Hepatocyte (in vitro differentiated cells): ENCODE results near the gene CRNKL1. TPM values are rescaled to one million over a fixed set of nuclear protein-coding genes. Genes with fewer than 3 reads are reported as not detected.

Experiments
- DNase-seq: peaks from one replicate; pipeline ENCODE4 v3.0.0-alpha.2; 2016; ENCODE audit warnings: low spot score
- H2AFZ ChIP-seq: fragments of 200-600 bp; sonication (generic); 2 replicates; pipeline ENCODE4 v1.6.0; 2016; ENCODE audit warnings: antibody characterized with exemption, mild to moderate bottlenecking
- H3K27ac ChIP-seq: fragments of 200-600 bp; sonication (generic); 2 replicates; pipeline ENCODE4 v1.5.1; 2016; ENCODE audit warnings: mild to moderate bottlenecking
- H3K27me3 ChIP-seq: fragments of 200-600 bp; sonication (generic); 2 replicates; pipeline ENCODE4 v1.6.1; 2016
- H3K36me3 ChIP-seq: fragments of 200-600 bp; sonication (generic); replicated peaks from 2 replicates; pipeline ENCODE4 v1.5.1; 2016; ENCODE audit warnings: low read depth; ENCODE audit not compliant: insufficient read depth
- H3K4me1 ChIP-seq: fragments of 200-600 bp; sonication (generic); 2 replicates; pipeline ENCODE4 v1.5.1; 2016; ENCODE audit warnings: mild to moderate bottlenecking, moderate library complexity; ENCODE audit not compliant: insufficient read depth
- H3K4me2 ChIP-seq: fragments of 200-600 bp; sonication (generic); 2 replicates; pipeline ENCODE4 v1.6.0; 2016
- H3K4me3 ChIP-seq: fragments of 200-600 bp; sonication (generic); 2 replicates; pipeline ENCODE4 v1.5.1; 2016; ENCODE audit warnings: mild to moderate bottlenecking
- H3K79me2 ChIP-seq: fragments of 200-600 bp; sonication (generic); 2 replicates; pipeline ENCODE4 v1.6.0; 2017; ENCODE audit warnings: mild to moderate bottlenecking
- H3K9me2 ChIP-seq: fragments of 200-600 bp; sonication (generic); replicated peaks from 2 replicates; pipeline ENCODE4 v1.6.0; 2017; ENCODE audit warnings: mild to moderate bottlenecking; ENCODE audit not compliant: insufficient read depth
- H3K9me3 ChIP-seq: fragments of 200-600 bp; sonication (generic); 2 replicates; pipeline ENCODE4 v1.5.1; 2016; ENCODE audit warnings: low read depth, mild to moderate bottlenecking
- H4K20me1 ChIP-seq: fragments of 200-600 bp; sonication (generic); 2 replicates; pipeline ENCODE4 v1.6.0; 2016; ENCODE audit warnings: mild to moderate bottlenecking; ENCODE audit not compliant: insufficient read depth, poor library complexity, severe bottlenecking
- EZH2 ChIP-seq: fragments of 200-600 bp; sonication (generic); IDR thresholded peaks from 2 replicates; pipeline ENCODE4 v1.6.1; 2016; ENCODE audit warnings: antibody characterized with exemption, mild to moderate bottlenecking, borderline replicate concordance
- EZH2phosphoT487 ChIP-seq: fragments of 200-600 bp; sonication (generic); IDR thresholded peaks from one replicate; pipeline ENCODE4 v1.6.1; 2018; ENCODE audit warnings: antibody characterized with exemption, mild to moderate bottlenecking, low read depth, moderate library complexity; ENCODE audit not compliant: unreplicated experiment, severe bottlenecking
- WGBS: methylation state at CpG from one replicate; pipeline ENCODE4 v1.1.6; 2016; ENCODE audit warnings: low lambda C conversion rate; ENCODE audit errors: missing lambda C conversion rate; 5-methylcytosine and 5-hydroxymethylcytosine counted together
- polyA plus RNA-seq: library from polyadenylated mRNA; unstranded; fragments of >200 nt; fragmentation: Nextera tagmentation; extraction: Ambion mirVana; gene quantifications from 2 replicates; pipeline ENCODE4 v1.2.1, GENCODE V29; 2016
- total RNA-seq: library from RNA; depleted of rRNA; stranded (reverse); fragments of >200 nt; gene quantifications from 2 replicates; pipeline ENCODE4 v1.2.3, GENCODE V29; 2014
- TF ChIP-seq, protein P1 (sequence below): fragments of 200-600 bp; sonication (generic); IDR thresholded peaks from 2 replicates; pipeline ENCODE4 v1.5.1; 2016; ENCODE audit warnings: antibody characterized with exemption, mild to moderate bottlenecking; ENCODE audit not compliant: poor library complexity

Gene CRNKL1
- total RNA-seq (25.4 and 27.8 TPM in 2 replicates), polyA plus RNA-seq (12.9 and 14.6 TPM in 2 replicates)

DNA sequence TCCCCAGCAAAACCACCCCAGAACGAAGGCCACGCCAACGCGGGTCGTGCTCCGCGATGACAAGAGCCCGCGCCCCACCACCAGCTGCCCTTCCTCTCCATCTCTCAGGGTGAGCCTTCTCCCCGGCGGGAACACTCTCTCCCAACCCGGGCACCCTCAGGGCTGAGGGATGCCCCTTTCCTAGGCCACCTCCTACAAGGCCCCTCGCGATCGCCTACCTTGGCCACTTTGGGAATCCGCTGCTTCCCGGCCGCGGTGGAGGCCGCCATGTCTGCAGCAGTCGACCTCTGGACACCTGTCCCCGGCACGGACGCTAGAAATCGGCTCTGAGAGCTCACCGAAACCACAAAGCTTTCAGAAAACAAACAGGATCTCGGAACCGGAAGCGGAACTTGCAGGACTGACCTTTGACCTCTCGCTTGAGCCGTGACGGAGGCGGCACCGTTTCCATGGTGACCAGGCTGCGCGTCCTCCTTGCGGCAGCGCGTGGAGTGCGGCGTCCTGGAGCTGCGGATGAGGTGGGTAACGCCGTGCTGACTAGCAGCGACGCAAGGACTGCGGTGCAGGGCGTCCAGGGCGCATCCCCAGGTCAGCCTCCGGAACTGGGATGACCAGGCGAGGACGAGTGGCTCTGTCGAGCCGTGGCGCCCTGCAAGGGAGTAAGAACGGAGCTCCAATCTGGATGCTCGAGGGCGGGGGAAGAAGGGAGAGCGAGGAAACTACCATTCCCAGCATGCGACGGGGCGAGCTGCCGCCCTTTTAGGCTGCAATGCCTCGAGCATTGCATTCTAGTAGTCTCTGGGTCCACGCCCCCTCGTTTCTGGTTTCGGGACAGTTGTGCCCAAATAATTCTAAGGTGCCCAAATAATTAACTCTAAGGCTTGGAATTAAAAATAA, at the start of gene CRNKL1, which contains the start of gene CFAP61:
TSS of gene CRNKL1 (minus strand) at position 393 of the 897 bp plus-strand sequence. CDS start at position 269, 124 bp downstream.
TSS of gene CFAP61 (plus strand) at position 459 of the 897 bp plus-strand sequence. CDS start 4,122 bp downstream, outside the sequence.
- Histone ChIP-seq H3K9me2 (no peaks in the 10 kb centered on the region), H3K4me2 (peak within 1 kb of the TSS; percentile 84), H3K4me1 (peaks cover 7% of the 10 kb centered on the region), H3K27me3 (no peaks in the 10 kb centered on the region), H2AFZ (peak within 1 kb of the TSS; percentile 86), H3K36me3 (no peaks in the 10 kb centered on the region), H4K20me1 (no peaks in the 10 kb centered on the region), H3K4me3 (peak within 1 kb of the TSS; percentile 58), H3K79me2 (peaks cover 19% of the 10 kb centered on the region), H3K9me3 (no peaks in the 10 kb centered on the region), H3K27ac (peak within 1 kb of the TSS; percentile 92)
- peak; percentile 98 for DNase-seq
- TF ChIP-seq, protein P1, sequence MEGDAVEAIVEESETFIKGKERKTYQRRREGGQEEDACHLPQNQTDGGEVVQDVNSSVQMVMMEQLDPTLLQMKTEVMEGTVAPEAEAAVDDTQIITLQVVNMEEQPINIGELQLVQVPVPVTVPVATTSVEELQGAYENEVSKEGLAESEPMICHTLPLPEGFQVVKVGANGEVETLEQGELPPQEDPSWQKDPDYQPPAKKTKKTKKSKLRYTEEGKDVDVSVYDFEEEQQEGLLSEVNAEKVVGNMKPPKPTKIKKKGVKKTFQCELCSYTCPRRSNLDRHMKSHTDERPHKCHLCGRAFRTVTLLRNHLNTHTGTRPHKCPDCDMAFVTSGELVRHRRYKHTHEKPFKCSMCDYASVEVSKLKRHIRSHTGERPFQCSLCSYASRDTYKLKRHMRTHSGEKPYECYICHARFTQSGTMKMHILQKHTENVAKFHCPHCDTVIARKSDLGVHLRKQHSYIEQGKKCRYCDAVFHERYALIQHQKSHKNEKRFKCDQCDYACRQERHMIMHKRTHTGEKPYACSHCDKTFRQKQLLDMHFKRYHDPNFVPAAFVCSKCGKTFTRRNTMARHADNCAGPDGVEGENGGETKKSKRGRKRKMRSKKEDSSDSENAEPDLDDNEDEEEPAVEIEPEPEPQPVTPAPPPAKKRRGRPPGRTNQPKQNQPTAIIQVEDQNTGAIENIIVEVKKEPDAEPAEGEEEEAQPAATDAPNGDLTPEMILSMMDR = no peak
- TF ChIP-seq EZH2 (no peak), EZH2phosphoT487 (no peak)
- under 1% methylated on average over 67 of the region's 67 CpGs for WGBS

- no peak overlapping the region for H3K4me2 ChIP-seq
- H3K79me2 ChIP-seq = no peaks in the 10 kb centered on the region
- H3K36me3 ChIP-seq = no peaks in the 10 kb centered on the region
- H3K4me1 ChIP-seq = no peaks in the 10 kb centered on the region
- H2AFZ ChIP-seq = no peak overlapping the region
- H3K9me2 ChIP-seq = no peaks in the 10 kb centered on the region
- no peaks in the 10 kb centered on the region for H4K20me1 ChIP-seq
- DNase-seq = no peak
- H3K9me3 ChIP-seq = no peaks in the 10 kb centered on the region
- no peak overlapping the region for H3K27ac ChIP-seq
- TF ChIP-seq EZH2 = no peak
- TF ChIP-seq EZH2phosphoT487 = no peak
- TF ChIP-seq, protein P1 = no peak
- H3K4me3 ChIP-seq = no peak overlapping the region
- no peaks in the 10 kb centered on the region for H3K27me3 ChIP-seq
Observed at GRCh38 chr20:20100881-20101280, 48.6 kb upstream of the CRNKL1 start.

DNA sequence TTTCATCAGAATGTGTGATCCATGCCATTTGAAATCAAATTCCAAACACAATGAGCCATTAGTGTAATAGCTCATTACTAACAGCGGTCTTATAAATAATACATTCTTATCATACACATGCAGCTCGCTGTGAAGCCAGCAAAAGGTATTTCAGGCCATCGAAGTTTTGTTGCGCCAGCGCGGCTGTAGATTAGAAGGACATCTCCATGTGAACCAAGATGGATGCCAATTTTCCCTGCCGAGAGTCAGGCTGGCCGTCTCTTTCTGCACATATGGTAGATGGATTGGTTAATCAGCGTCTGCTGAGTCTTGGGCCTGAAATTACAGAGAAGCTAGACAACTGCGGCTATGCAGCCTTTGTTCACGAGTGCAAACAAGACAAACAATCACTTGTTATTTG, 44.2 kb upstream of the CRNKL1 start:
- Histone ChIP-seq H3K4me2 (no peak overlapping the region), H3K9me2 (no peaks in the 10 kb centered on the region), H3K27ac (no peak overlapping the region), H3K36me3 (no peaks in the 10 kb centered on the region), H4K20me1 (no peaks in the 10 kb centered on the region), H3K4me1 (no peaks in the 10 kb centered on the region), H2AFZ (no peak overlapping the region), H3K27me3 (no peaks in the 10 kb centered on the region), H3K79me2 (no peaks in the 10 kb centered on the region), H3K4me3 (no peak overlapping the region), H3K9me3 (no peaks in the 10 kb centered on the region)
- TF ChIP-seq, protein P1 = no peak
- TF ChIP-seq EZH2 = no peak
- no peak for TF ChIP-seq EZH2phosphoT487
- 94% methylated on average over 11 of the region's 11 CpGs for WGBS
- DNase-seq = no peak
